Stimulated activated CD4-positive, alpha-beta T cell treated with anti-CD3 and anti-CD28 coated beads, Interleukin-12 subunit alpha, Interleukin-12 subunit beta, amount 100 ng/mL, for 48 hours (primary cell): Measurements from ENCODE around the gene KRT33A.

Experiments
- DNase-seq, 3 donors: peaks; one replicate each; pipeline ENCODE4 v3.0.0-alpha.2; 2020; ENCODE audit warnings: low read depth in 2 of 3, low spot score in 1 of 3

KRT33A gene

DNA sequence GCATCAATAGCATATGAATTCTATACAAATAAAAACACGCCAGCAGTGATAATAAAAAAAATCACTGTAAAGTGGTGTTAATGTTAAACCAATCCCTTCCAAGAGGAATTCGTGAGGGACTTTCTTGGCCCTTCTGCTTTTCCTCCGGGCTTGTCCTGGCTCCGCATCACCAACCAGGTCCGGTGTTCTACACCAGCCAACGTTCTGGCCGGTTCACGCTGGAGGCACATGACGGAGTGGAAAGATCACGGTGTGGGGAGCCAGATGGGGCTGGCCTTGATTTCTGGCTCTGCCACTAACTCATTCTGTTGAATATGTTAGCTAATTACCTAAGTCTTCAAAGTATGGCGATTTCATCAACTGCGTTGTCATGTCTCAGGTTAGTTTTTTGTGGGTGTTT lies 46.5 kb downstream of the KRT33A start:
- DNase-seq: no peak

DNA sequence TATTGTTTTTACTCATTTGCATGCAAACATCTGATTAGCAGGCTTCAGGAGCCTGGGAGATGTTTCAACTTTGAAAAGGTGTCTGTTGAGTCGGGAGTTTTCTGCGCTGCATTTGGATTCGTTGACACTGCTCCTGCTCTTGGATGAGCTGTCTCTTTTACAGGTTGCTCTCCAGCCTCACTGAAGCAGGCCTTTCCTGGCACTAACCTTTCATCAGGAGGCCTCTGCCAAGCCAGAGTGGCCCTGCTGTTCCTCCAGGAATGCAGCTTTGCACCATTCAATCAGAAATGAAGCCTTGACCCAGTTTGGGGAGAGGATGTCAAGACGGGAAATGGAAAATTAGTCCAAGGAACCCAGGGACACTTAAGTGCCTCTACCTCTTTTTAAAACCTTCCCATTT lies 47.6 kb downstream of the KRT33A start:
- no peak for DNase-seq

DNA sequence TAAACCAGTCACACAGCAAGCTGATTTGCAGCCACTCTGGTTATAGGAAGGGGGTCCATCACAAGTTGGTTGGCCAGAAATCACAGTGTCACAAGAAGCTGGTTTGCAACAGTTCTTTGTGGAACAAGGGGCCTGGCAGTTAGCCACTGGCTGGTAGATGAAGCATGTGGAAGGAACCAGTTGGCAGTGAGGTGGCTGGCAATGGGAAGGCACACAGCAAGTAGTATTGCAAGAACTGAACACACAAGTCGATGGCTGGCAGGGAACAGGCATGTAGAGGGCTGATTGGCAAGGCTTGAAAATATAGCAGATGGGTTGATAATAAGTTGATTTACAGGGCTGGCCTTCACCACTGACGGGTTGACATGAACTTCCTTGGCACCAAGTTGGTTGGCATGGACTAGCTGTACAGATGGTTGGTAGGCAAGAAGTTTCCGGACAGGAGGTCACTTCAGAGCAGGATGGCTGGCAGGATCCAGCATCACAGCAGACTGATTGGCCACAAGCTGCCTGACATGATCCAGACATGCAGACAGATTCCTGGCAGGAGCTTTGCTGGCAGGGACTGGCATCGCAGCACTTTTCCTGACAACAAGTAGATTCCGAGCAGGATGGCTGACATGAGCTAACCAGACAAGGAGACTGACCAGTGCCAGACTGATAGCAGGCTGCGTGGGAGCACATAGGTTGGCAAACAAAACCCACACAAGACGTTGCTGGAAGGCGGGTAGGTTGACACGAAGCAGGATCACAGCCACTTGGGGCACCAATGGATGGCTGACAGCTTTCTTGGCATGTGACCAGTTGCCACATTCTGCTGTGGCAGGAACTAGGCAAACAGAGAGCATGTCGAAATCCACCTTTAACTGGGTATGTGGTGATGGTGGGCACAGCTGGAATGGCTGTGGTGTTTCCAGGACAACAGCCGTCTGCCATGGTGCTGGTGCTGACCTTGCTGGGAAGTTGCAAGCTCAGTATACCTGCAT lies 48.4 kb downstream of the KRT33A start, which contains the start of gene KRTAP29-1:
TSS of gene KRTAP29-1 (minus strand) at position 936 of the 986 bp plus-strand sequence. CDS start at position 936, 0 bp downstream.
- no peak for DNase-seq

- DNase-seq: no peak
Observed at GRCh38 chr17:41301204-41301790, 49.3 kb downstream of the KRT33A start.

DNA sequence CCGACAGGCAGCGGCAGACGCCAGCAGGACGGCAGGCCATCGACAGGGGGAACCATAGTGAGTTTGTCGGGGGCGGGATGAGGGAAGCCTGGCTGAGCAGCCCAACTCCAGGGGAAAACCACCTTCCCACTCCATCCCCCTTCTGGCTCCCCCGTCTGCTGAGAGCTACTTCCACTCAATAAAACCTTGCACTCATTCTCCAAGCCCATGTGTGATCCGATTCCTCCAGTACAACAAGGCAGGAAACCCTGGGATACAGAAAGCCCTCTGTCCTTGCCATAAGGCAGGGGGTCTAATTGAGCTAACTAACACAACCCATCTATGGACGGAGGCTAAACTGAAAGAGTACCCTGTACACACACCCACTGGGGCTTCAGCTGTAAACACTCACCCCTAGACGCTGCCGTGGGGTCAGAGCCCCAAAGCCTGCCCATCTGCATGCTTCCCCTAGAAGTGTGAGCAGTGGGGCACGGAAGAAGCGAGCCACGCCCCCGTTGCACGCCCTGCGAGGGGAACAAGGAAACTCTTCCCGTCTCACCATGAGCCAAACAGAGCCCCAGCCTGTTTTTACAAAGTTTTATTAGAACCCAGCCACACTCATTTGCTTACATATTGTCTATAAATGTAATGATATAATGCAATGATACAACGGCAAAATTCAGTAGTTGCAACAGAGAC lies 52.0 kb downstream of the KRT33A start:
- no peak for DNase-seq

DNA sequence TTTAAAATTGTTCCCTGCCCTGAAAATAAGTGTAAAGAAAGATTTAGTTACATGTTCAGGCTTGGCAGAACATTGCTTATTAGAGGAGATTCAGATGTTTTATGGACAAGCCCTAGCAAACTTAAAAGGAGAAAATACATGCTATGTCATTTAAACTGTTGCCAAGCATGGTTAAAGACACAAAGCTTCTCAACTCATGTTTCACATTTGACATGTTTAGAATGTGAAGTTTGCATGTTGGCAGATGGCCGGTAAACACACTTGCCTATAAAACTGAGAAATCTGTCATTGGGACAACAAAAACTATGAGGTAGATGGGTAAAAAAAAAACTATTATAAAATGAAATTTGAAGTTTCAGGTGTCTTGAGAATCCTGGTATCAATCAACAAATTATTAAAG lies 53.8 kb downstream of the KRT33A start:
- no peak for DNase-seq
